NB4 (cell line): ENCODE data around the gene SLC17A7.

Source experiments
- DNase-seq: peaks from one replicate; pipeline ENCODE4 v3.0.0; 2010; ENCODE audit warnings: low read depth
- H3K4me3 ChIP-seq: one replicate; pipeline ENCODE4 v1.5.1; 2011; ENCODE audit warnings: mild to moderate bottlenecking, low read depth, low read length, moderate library complexity
- MAX ChIP-seq: IDR thresholded peaks from 2 replicates; pipeline ENCODE4 v1.6.1; 2011; ENCODE audit warnings: low read depth, low read length
- MYC ChIP-seq: IDR thresholded peaks from 2 replicates; pipeline ENCODE4 v1.6.1; 2011; ENCODE audit warnings: low read depth, low read length
- POLR2A ChIP-seq: IDR thresholded peaks from 2 replicates; pipeline ENCODE4 v1.6.1; 2011; ENCODE audit warnings: mild to moderate bottlenecking; ENCODE audit not compliant: insufficient read length; ENCODE audit errors: extremely low read depth
- TF ChIP-seq, protein P1 (sequence below): IDR thresholded peaks from one replicate; pipeline ENCODE4 v1.5.1; 2012; ENCODE audit warnings: low read depth, low read length

SLC17A7 gene

GRCh38 chr19:49403404-49404187 lies 37.7 kb downstream of the SLC17A7 start:
- no peak for DNase-seq
- H3K4me3 ChIP-seq, result no peak overlapping the region
- TF ChIP-seq MYC, result no peak
- TF ChIP-seq MAX, result no peak
- TF ChIP-seq, protein P1, sequence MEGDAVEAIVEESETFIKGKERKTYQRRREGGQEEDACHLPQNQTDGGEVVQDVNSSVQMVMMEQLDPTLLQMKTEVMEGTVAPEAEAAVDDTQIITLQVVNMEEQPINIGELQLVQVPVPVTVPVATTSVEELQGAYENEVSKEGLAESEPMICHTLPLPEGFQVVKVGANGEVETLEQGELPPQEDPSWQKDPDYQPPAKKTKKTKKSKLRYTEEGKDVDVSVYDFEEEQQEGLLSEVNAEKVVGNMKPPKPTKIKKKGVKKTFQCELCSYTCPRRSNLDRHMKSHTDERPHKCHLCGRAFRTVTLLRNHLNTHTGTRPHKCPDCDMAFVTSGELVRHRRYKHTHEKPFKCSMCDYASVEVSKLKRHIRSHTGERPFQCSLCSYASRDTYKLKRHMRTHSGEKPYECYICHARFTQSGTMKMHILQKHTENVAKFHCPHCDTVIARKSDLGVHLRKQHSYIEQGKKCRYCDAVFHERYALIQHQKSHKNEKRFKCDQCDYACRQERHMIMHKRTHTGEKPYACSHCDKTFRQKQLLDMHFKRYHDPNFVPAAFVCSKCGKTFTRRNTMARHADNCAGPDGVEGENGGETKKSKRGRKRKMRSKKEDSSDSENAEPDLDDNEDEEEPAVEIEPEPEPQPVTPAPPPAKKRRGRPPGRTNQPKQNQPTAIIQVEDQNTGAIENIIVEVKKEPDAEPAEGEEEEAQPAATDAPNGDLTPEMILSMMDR, result no peak

GRCh38 chr19:49400029-49400428 lies 41.3 kb downstream of the SLC17A7 start:
- no peak for DNase-seq
- TF ChIP-seq, protein P1, result no peak
- TF ChIP-seq MYC (no peak), POLR2A (no peak), MAX (no peak)
- no peak overlapping the region for H3K4me3 ChIP-seq

GRCh38 chr19:49398931-49399330 lies 42.4 kb downstream of the SLC17A7 start:
- DNase-seq, result no peak
- TF ChIP-seq MYC (no peak), POLR2A (no peak), MAX (no peak)
- TF ChIP-seq, protein P1, result no peak

GRCh38 chr19:49398001-49398615 lies 43.2 kb downstream of the SLC17A7 start:
- no peak for DNase-seq
- H3K4me3 ChIP-seq, result no peak overlapping the region
- TF ChIP-seq, protein P1, result no peak
- no peak for TF ChIP-seq POLR2A
- TF ChIP-seq MYC, result no peak
- no peak for TF ChIP-seq MAX

More at GRCh38 chr19:49398931-49399330, 42.4 kb downstream of the SLC17A7 start:
- no peak overlapping the region for H3K4me3 ChIP-seq

- H3K4me3 ChIP-seq, result no peak overlapping the region
- TF ChIP-seq, protein P1, result no peak
- no peak for DNase-seq
Measured at GRCh38 chr19:49396738-49397505, 44.4 kb downstream of the SLC17A7 start.
